IPS-NIHi7 (cell line): Measurements from ENCODE around the gene ATAD3A.
A peak's percentile ranks its signal among the peaks of the same experiment; 100 is the strongest.
"Not testable (repeated sequence)": the region's sequence is repeated elsewhere in the genome, so short reads cannot be mapped to it uniquely, and the experiment has no call there.

Experiments used
- DNase-seq: peaks from one replicate; pipeline ENCODE4 v3.0.0; 2012; ENCODE audit warnings: mixed read lengths; ENCODE audit errors: extremely low spot score

Gene ATAD3A

DNA sequence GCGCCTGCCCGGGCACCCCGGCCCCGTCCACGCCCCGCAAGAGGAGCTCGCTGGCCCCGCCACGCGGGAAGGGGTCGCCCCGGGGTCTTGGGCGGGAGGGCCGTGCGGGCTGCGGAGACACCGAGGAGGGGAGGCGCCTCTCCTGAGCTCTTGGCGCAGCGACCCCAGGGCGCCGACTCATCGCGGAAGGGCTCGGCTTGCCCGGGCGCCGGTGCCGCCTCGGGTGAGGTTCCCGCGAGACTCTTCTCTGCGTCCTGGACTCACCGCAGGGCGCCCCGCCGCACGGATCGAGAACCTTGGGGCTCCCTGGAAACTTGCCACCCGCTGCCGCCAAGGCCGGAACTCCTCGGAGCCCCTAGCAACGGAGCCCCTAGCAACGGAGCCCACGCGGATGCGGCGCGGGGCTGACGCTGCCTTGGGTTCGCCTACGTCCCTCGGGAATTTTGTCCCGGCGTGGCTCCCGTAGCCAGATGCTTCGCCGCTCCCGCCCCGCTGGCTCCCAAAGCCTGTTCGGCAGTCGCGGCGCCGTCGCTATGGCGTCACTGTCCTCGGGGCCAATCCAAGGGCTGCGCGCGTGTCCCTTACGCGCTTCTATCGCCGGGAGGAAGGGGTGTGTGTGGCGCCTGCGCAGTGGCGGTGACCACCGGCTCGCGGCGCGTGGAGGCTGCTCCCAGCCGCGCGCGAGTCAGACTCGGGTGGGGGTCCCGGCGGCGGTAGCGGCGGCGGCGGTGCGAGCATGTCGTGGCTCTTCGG lies at the start of gene ATAD3A:
Gene ATAD3A (plus strand): TSS at position 630 of the 753 bp plus-strand sequence. CDS start 107 bp downstream, at position 737.
- peak; percentile 98 for DNase-seq

GRCh38 chr1:1462318-1462966 lies 49.5 kb upstream of the ATAD3A start:
- DNase-seq: no peak

DNA sequence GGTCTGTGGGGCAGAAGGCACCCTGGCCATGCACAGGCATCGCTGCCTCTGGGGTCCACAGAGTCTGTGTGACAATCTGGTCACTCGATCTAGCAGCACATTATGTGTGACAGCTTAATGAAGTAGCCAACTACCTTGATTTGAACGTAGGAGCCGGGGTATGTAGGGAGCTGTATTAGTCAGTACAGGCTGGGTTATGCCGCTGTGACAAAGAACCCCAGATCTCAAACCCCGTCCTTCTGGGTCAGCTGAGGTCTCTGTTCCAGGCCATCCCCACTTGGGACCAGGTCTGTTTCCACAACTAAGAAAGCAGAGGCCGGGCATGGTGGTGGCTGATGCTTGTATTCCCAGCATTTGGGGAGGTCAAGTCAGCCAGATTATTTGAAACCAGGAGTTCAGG lies 48.6 kb upstream of the ATAD3A start:
- no peak for DNase-seq

DNA sequence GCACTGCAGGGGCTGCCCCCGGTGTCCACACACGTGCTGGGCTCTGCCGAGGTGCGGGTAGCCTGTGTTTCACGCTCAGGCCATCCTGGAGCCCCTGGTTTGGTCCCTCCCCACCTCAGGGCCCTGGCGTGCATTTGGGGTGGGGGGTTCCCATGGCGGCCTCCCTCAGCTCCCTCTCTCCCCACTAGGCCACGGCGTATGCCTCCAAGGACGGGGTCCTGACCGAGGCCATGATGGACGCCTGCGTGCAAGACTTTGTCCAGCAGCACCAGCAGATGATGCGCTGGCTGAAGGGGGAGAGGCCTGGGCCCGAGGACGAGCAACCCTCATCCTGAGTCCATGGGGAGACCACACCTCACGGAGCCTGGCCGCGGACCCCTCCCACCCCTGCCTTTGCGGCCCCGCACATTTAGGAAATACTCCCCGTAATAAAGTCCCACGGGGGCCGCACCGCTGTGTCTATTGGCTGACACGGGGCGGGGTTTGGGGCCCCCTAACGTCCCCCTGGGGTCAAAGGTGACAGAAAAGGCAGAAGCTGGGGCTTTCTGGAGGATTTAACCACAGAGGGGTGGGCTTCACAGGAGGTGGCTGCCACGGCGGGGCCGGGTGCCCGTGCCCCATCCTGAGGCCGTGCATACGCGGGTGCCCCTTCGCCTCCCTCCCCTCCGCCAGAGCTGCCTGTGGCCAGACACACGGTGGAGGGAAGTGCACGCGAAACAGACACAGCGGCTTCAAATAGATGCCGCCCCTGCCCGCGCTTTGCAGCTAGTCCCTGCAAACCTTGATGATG lies 43.6 kb upstream of the ATAD3A start:
- DNase-seq: not testable (repeated sequence)

DNA sequence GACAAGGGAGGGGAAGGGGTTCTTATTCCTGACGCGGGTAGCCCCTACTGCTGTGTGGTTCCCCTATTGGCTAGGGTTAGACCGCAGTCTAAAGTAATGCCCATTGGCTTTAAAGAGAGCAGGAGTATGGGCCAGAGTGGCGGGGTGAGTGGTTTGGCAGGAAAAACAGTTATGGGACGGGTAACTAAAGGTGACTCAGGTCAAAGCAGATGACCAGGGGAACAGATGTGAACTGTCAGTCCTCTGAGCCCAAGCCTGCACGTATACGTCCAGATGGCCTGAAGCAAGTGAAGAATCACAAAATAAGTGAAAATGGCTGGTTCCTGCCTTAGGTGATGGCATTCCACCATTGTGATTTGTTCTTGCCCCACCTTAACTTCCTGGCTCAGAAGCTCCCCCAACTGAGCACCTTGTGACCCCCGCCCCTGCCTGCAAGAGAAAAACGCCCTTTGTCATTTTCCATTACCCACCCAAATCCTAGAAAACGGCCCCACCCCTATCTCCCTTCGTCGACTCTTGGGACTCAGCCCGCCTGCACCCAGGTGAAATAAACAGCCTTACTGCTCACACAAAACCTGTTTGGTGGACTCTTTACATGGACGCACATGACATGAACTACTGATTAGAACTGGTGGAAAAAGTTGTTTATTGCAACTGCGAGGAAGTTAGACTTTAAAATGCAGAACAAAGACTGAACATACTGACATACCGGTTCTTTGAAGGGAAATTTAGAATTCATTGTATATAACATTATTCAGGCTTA lies 41.2 kb upstream of the ATAD3A start:
- no peak for DNase-seq

GRCh38 chr1:1471389-1472052 lies 40.4 kb upstream of the ATAD3A start, which contains the start of gene ATAD3B:
TSS of gene ATAD3B (plus strand) at chr1:1471765. CDS start at chr1:1471885, 120 bp downstream.
- peak; percentile 97 for DNase-seq

GRCh38 chr1:1472053-1472876 lies 39.7 kb upstream of the ATAD3A start:
- DNase-seq: not testable (repeated sequence)

DNA sequence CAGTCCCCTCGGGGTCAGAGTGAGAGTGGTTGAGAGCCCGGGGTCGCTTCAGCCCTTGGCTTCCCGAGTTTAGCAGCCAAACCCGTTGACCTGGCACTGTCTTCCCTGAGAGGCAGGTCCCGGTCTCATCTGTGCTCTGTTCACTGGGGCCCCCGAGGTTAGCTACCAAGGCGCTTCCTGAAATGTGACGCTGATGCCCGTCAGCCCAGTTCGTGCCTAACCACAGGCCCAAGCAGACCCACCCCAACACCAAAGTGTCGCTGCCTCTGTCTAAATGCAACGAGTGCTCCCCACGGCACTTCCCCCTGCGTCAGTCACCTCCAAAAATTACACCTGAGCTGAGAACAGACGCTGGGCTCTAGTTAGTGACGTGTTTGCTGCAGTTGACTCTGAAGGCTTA lies 36.0 kb upstream of the ATAD3A start:
- DNase-seq: not testable (repeated sequence)

- DNase-seq: no peak
Measured at GRCh38 chr1:1477206-1477605, 34.8 kb upstream of the ATAD3A start.

DNA sequence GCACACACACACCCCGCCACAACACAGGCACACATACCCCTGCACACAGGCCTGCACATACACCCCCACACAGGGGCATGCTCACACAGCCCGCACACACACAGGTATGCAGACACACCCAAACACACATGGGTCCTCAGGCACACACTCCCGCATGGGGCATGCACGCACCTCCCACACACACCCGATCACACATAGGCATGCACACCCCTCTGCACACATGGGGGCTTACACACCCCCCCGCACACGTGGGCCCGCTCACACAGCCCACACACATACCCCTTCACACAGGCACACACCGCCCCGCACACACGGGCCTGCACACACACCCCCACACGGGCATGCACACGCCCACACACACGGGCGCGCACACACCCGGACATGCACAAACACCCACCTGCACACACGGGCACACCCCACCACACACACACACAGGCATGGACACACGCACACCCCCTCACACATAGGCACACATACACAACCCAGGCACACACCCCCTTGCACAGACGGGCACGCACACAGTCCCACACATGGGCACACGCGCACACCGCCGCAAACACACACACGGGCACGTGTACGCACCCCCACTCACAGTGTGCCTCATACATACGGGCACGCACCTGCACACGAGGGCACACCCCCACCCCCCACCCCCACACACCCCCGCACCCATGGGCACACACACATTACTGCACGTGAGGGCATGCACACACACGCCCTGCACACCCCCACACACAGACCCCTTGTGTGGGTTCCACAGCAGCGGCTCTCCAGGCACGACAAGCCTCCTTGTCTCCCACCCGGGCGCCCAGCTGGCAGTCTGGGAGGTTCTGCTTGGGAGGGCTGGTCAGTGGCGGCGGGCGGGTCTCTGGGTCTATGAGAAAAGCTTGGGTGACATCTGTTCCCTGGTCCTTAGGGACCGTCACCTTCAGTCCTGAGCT lies 32.1 kb upstream of the ATAD3A start:
- no peak for DNase-seq

GRCh38 chr1:1480488-1480867 lies 31.5 kb upstream of the ATAD3A start:
- DNase-seq: not testable (repeated sequence)

DNA sequence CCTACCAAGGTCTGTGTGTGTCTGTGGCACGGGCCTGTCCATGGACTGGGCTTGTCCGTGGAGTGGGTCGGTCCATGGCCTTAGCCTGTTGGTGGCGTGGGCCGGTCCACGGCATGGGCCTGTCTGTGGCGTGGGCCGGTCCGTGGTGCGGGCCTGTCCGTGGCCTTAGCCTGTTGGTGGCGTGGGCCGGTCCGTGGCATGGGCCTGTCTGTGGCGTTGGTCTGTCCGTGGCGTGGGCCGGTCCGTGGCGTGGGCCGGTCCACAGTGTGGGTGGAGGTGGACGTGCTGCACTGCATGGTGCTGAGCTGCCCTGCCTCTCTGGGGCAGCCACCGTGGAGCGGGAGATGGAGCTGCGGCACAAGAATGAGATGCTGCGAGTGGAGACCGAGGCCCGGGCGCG lies 30.2 kb upstream of the ATAD3A start:
- not testable (repeated sequence) for DNase-seq

- no peak for DNase-seq
Measured at GRCh38 chr1:1482856-1483255, 29.1 kb upstream of the ATAD3A start.

DNA sequence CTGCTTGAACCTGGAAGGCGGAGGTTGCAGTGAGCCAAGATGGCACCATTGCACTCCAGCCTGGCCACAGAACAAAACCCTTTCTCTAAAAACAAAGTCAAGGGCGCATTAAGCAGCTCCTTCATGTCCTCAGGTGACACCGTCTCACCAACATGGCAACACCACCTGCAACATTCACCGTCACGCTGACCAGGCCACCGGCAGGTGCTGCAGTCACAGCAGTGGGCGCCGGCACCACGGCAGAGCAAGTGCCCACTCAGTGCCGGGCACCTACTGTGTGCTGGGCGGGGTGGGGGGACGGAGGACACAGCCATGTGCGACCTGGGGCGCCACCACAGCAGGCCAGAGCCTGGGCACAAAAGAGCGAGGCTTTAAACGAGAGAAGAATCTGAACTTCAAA lies 28.2 kb upstream of the ATAD3A start:
- no peak for DNase-seq

GRCh38 chr1:1484976-1485750 lies 26.8 kb upstream of the ATAD3A start:
- not testable (repeated sequence) for DNase-seq

GRCh38 chr1:1485755-1486317 lies 26.1 kb upstream of the ATAD3A start:
- DNase-seq: not testable (repeated sequence)

DNA sequence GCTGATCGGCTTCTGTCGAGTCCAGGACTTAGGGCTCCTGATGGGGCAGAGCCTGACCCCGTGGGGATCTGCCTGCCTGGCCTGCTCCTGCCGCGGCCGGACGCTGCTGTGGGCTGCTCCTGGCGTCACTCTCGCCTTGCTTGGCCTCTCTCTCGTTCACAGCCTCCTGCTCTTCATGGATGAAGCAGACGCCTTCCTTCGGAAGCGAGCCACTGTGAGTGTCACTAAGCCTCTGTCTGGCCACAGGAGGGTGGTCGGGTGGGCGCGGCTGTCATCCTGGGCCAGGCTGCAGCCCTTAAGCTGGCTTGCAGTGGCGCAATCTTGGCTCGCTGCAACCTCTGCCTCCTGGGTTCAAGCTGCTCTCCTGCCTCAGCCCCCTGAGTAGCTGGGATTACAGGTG lies 24.3 kb upstream of the ATAD3A start:
- DNase-seq: no peak

GRCh38 chr1:1489231-1489630 lies 22.7 kb upstream of the ATAD3A start:
- DNase-seq: no peak
